NCI-H146 (cell line): ENCODE data around the gene DNASE1L3.

Experiments
- DNase-seq: peaks from one replicate; lab custom pipeline; 2025; lab: John Stamatoyannopoulos, UW

DNASE1L3 gene

GRCh38 chr3:58179235-58180098 lies 31.3 kb downstream of the DNASE1L3 start:
- DNase-seq = no peak

GRCh38 chr3:58178528-58179234 lies 32.1 kb downstream of the DNASE1L3 start:
- DNase-seq = no peak

- peak; percentile 66 for DNase-seq
Observed at GRCh38 chr3:58177747-58178527, 32.8 kb downstream of the DNASE1L3 start.

GRCh38 chr3:58176827-58177489 lies 33.8 kb downstream of the DNASE1L3 start:
- DNase-seq = no peak

DNA sequence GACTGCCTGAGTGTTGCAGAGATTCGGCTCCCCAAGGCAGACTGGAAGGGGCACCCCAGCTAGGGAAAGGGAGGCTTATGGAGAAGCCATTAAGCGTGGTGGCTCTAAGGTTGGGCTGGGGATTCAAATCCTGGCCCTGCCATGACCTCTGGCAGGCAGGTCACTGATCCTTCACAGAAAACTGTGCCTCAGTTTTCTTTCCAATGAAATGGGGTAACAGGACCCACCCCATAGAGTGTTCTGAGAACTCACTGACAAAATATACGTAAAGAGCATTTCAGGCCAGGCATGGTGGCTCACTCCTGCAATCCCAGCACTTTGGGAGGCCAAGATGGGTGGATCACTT lies 34.6 kb downstream of the DNASE1L3 start:
- DNase-seq = no peak

GRCh38 chr3:58175437-58176184 lies 35.2 kb downstream of the DNASE1L3 start:
- no peak for DNase-seq

DNA sequence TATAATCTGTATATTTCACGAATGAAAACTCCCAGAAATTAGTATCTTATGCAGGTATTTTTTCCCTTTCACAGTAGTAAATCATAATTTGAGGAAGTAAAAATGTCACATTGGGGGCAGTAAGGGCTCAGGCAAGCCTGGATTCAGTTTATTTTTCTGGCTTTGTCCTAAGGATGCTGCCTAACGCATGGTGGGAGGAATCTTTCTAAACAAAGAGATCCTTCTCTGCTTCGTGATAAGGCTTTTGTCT lies 35.7 kb downstream of the DNASE1L3 start:
- no peak for DNase-seq

DNA sequence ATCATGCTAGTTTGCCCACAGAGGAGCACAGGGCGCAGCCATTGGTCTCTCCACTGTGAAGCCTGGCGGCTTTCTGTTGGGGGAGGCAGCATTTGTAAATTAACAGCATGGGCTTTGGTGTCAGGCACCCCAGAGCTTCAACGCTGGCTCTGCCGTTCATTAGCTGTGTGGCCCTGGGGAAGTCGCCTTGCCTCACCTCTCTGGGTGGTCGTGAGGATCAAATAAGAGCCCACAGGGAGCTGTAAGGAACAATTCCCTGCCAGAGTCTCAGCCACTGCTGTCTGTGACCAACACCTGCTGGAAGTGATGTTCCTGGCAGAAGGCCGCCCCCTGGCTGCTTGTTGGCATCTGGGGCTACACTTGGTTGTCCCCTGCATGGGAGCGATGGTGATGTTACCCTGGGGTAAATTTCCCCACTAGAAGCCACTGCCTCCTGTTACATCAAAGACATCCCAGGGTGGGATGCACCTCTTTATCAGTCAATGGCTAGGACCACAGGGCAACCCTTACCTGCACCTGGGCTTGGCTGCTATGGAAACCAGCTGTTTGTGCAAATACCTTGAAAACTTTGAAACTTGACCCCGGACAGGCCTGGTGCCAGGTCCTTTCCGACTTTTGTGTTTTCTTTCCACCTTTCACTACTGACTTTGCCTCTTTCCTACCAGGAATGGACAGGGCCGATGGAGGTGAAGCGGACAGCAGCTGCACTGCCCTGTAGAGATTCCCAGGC lies 36.9 kb downstream of the DNASE1L3 start:
- peak; percentile 57 for DNase-seq

DNA sequence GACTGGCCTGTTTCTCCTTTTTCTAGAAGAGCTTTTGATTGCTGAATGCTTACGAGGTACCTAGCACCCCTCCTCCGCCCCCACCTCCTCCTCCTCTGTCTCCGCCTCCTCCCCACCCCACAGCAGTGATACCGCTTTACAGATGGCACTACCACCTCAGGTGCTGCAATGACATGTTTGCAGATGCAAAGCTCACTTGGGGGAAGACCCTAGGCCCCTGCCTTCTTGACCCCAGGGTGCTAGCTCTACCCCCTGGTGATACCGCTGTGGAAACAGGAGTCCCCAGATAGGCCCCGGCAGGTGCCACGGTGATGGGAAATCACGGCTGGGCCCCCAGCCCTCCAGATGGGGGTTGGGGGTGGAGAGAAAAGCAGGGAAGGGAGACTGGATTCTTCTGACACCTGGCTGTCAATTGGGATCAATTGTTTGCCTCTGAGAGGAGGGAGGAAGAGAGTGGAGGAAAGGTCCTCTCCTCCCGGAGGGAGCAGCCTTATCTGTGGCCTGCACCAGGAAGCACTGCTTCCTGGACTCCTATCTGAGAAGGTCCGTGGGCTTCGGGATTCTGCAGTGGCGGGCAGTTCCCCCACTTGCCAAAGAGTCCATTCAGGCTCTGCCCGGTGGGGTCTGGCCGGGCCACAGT lies 37.6 kb downstream of the DNASE1L3 start:
- DNase-seq = peak; percentile 53

DNA sequence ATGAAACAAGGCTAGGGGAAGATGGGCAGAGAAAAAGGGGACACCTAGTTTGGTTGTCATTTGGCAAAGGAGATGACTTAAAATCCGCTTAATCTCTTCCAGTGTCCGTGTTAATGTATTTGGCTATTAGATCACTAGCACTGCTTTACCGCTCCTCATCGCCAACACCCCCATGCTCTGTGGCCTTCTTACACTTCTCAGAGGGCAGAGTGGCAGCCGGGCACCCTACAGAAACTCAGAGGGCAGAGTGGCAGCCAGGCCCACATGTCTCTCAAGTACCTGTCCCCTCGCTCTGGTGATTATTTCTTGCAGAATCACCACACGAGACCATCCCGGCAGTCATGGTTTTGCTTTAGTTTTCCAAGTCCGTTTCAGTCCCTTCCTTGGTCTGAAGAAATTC lies 39.6 kb downstream of the DNASE1L3 start:
- no peak for DNase-seq

- no peak for DNase-seq
Observed at GRCh38 chr3:58170376-58170775, 40.4 kb downstream of the DNASE1L3 start.

DNA sequence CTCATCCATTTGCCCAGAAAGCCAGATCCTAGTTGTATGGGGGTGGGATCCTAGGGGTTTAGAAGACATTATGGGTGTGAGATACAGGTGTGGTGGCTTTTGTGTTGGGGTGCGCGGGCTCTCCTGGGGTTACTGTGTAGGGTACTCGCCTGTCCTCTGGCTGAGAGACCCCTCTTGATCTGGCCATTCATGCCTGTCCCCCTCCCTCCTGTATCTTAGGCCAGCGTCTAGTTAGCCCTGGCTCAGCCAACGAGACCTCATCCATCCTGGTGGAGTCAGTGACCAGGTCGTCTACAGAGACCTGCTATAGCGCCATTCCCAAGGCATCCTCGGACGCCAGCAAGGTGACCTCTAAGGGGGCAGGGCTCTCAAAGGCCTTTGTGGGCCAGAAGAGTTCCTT lies 41.4 kb downstream of the DNASE1L3 start:
- DNase-seq = no peak

GRCh38 chr3:58168498-58168897 lies 42.3 kb downstream of the DNASE1L3 start:
- DNase-seq = no peak

DNA sequence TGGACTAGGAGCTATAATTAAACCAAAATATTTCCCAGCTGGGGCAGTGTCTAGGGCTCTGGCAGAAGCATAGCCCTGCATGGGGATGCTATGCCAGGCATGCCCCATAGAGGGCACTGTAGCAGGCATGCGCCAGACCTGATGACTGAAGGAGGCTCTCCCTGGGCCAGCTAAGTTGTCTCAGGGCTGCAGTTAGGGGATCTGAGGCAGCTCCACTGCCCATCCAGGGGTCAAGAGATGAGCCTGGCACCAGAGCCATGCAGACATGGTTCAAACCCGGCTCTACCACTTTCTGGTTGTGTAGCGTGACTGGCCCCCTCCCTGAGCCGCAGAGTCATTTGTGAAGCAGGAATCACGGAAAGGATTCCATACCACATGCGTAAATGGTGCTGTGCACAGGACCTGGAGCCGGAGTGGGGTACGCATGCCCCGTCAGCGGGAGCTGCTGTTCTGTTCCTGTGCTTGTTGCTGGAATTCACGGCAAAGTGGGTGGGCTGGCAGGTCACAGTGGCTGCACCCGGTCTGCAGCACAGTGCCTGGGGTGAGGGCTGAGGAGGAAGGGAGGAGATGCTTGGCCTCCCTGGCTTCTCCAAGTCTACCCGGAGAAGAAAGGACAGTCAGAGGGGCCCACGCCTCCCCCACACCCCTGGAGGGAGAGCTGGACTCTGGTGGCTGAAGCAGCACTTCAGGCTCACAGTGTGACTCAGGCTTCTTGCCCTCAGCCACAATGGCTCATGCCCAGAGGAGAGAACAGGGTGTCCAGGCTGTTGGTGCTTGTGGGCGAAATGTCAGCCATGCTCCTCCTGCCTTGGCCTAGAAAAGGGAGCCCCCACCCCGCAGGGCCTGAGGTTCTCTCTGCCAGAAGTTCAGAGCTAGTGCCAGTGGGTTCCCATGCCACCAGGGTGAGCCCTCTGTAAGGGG lies 43.1 kb downstream of the DNASE1L3 start:
- DNase-seq = peak; percentile 6

- DNase-seq = peak; percentile 57
Observed at GRCh38 chr3:58164906-58165821, 45.6 kb downstream of the DNASE1L3 start.

DNA sequence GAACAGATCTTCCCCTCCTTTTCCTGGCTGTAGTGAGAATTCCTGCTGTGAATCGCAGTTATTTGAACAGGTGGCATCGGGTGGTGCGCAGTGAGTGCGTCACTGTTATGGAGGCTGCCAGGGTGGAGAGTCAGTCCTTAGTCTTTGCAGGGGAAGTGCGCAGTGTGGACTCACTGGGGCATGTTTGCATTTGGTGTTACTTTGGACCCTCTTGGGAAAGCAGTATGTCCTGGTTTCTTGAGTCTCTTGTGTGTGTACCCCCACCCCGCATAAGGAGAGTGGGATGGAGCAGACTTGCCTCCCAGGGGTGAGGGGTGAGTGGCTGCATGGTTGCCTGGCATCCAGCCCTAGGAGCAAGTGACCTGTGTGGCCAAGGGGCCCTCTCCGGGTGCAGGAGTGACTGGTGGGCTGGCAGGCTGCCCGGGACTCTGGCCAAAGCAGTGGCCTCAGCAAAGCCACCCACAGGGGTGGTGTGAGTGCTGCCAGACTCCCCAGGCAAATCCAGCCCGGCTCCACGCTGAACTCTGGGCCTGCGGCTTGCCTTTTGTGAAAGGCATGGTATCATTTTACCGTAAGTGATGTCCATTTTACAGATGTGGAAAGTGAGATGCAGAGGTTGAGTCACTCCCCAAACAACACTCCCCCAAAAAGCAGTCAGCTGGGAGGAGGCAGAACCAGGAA lies 46.4 kb downstream of the DNASE1L3 start:
- DNase-seq = peak; percentile 84

GRCh38 chr3:58163234-58163633 lies 47.5 kb downstream of the DNASE1L3 start:
- DNase-seq = no peak
